ENCODE measurements around the gene AKT2. TPM values are rescaled to one million over a fixed set of nuclear protein-coding genes. Genes with fewer than 3 reads are reported as not detected.

Gene AKT2
- total RNA-seq, 1 experiment from 2014 or later, result 2,376 TPM

DNA sequence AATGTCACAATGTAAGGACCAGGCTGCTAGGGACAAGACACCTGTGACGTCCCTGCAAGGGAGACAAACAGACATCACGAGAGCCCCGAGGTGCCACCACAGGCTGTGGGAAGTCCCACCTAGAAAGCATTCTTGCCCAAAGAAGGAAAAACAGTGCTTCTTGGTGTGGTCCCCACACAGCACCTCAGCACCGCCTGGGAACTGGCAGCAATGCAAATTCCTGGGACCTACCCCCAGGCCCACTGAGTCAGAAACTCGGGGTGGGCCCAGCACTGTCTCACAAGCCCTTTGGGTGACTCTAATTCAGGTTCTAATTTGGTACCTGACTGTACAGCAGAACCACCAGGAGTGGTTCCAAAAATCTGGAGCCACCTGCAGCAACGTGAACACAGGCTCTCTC lies 44.8 kb downstream of the AKT2 start:
- H3K4me3 ChIP-seq (ENCODE audit: low read depth in 2 of 2, low read length in 2 of 2), result no peak overlapping the region
- no peaks in the 10 kb centered on the region for H3K27me3 ChIP-seq (ENCODE audit: control insufficient read depth, insufficient read depth, low read length)
- no peaks in the 10 kb centered on the region for H3K9me3 ChIP-seq (ENCODE audit: control insufficient read depth, insufficient read depth, low read depth, low read length)
- ATAC-seq, result no peak
- H3K27ac ChIP-seq (ENCODE audit: low read length), result no peak overlapping the region
- POLR2A ChIA-PET, result interaction anchor here (0.6 to 1.5 kb wide), 6 partner anchors 10 to 334 kb away, joined by 3 to 7 read pairs (median 5); no protein-coding TSS in a partner anchor
- in situ Hi-C loops (cut with HindIII; ENCODE audit: low pct_unique_long_range_greater_than_20kb, low sequenced_read_pairs) (no loop called here), intact Hi-C loops (cut with micrococcal nuclease; ENCODE audit: unreplicated experiment) (no loop called here)
- H3K4me1 ChIP-seq (ENCODE audit: control insufficient read depth, insufficient read depth, low read length), result no peaks in the 10 kb centered on the region
- no TSS peak for BruUV-seq (replicated peaks)
- peaks cover 65% of the 10 kb centered on the region for H3K36me3 ChIP-seq (ENCODE audit: control insufficient read depth, insufficient read depth, low read length)
- no peak for DNase-seq (ENCODE audit: low read depth, low spot score)
- TF ChIP-seq SIN3A (IDR thresholded peaks at IDR 0.05; ENCODE audit: borderline replicate concordance, insufficient read depth, low read depth, low read length), result no peak
- TF ChIP-seq POLR2AphosphoS5 (IDR thresholded peaks at IDR 0.05; ENCODE audit: low read depth, low read length), result no peak
- TF ChIP-seq TCF7L2 (IDR thresholded peaks at IDR 0.05; ENCODE audit: low read depth, low read length), result no peak
- TF ChIP-seq, protein P1, sequence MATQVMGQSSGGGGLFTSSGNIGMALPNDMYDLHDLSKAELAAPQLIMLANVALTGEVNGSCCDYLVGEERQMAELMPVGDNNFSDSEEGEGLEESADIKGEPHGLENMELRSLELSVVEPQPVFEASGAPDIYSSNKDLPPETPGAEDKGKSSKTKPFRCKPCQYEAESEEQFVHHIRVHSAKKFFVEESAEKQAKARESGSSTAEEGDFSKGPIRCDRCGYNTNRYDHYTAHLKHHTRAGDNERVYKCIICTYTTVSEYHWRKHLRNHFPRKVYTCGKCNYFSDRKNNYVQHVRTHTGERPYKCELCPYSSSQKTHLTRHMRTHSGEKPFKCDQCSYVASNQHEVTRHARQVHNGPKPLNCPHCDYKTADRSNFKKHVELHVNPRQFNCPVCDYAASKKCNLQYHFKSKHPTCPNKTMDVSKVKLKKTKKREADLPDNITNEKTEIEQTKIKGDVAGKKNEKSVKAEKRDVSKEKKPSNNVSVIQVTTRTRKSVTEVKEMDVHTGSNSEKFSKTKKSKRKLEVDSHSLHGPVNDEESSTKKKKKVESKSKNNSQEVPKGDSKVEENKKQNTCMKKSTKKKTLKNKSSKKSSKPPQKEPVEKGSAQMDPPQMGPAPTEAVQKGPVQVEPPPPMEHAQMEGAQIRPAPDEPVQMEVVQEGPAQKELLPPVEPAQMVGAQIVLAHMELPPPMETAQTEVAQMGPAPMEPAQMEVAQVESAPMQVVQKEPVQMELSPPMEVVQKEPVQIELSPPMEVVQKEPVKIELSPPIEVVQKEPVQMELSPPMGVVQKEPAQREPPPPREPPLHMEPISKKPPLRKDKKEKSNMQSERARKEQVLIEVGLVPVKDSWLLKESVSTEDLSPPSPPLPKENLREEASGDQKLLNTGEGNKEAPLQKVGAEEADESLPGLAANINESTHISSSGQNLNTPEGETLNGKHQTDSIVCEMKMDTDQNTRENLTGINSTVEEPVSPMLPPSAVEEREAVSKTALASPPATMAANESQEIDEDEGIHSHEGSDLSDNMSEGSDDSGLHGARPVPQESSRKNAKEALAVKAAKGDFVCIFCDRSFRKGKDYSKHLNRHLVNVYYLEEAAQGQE (IDR thresholded peaks at IDR 0.05; ENCODE audit: insufficient read depth in 1 of 2, low read depth in 2 of 2, low read length in 1 of 2), result no peak
- TF ChIP-seq, protein P2, sequence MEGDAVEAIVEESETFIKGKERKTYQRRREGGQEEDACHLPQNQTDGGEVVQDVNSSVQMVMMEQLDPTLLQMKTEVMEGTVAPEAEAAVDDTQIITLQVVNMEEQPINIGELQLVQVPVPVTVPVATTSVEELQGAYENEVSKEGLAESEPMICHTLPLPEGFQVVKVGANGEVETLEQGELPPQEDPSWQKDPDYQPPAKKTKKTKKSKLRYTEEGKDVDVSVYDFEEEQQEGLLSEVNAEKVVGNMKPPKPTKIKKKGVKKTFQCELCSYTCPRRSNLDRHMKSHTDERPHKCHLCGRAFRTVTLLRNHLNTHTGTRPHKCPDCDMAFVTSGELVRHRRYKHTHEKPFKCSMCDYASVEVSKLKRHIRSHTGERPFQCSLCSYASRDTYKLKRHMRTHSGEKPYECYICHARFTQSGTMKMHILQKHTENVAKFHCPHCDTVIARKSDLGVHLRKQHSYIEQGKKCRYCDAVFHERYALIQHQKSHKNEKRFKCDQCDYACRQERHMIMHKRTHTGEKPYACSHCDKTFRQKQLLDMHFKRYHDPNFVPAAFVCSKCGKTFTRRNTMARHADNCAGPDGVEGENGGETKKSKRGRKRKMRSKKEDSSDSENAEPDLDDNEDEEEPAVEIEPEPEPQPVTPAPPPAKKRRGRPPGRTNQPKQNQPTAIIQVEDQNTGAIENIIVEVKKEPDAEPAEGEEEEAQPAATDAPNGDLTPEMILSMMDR (IDR thresholded peaks at IDR 0.05), result no peak
- CTCF ChIA-PET, result interaction anchor here (0.5 to 3.0 kb wide), 5 partner anchors 65 to 1122 kb away, joined by 3 to 12 read pairs (median 3); no protein-coding TSS in a partner anchor

DNA sequence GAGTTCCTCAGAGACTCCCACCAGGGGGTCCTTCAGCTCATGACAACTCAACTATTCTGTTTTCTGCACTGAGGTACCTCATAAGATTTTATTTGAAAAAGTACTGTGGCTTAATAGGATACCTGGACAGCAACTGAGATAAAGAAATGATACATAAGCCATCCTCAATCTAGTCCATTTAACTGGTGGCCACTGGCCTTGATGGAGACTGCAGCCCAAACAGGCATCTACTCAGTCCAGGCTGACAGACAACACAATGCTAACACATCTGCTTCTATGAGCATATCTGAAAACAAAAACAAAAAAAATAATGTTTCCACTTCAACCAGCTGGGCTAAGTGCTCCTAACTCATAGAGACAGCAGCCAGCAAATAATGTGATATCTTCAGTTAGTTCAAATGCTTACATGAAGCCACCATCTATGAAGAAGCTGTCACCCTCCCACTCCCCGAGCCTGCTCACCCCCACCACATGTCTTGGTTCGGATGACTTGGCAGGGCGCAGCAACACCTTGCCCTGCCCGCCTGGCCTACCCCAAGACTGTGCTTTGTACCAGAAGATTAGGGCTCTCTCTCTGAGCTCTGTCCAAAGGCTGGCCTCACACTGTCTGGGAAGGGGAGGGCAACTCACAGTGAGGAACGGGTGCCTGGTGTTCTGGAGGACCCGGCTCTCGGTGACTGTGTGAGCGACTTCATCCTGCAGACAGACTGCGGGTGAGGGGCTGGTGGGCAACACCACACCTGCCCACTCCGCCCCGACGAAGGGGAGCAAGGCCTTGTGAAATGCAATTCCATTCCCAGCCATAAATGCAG lies 45.5 kb downstream of the AKT2 start:
- POLR2A ChIA-PET, result interaction anchor here (0.5 to 1.5 kb wide), 4 partner anchors 11 to 333 kb away, joined by 3 to 7 read pairs (median 6); no protein-coding TSS in a partner anchor
- intact Hi-C loops (cut with micrococcal nuclease; ENCODE audit: unreplicated experiment), result no loop called here

More for the DNA sequence above, 45.5 kb downstream of the AKT2 start:
- CTCF ChIA-PET, result interaction anchor here (0.5 to 3.0 kb wide), 4 partner anchors 22 to 447 kb away, joined by 3 to 12 read pairs (median 7); partner anchors contain the start of gene TTC9B
- in situ Hi-C loops (cut with HindIII; ENCODE audit: low pct_unique_long_range_greater_than_20kb, low sequenced_read_pairs), result no loop called here
- no peak for ATAC-seq
- no peaks in the 10 kb centered on the region for H3K4me1 ChIP-seq (ENCODE audit: control insufficient read depth, insufficient read depth, low read length)
- H3K9me3 ChIP-seq (ENCODE audit: control insufficient read depth, insufficient read depth, low read depth, low read length), result no peaks in the 10 kb centered on the region
- no peak for DNase-seq (ENCODE audit: low read depth, low spot score)
- no peaks in the 10 kb centered on the region for H3K27me3 ChIP-seq (ENCODE audit: control insufficient read depth, insufficient read depth, low read length)
- no peak overlapping the region for H3K27ac ChIP-seq (ENCODE audit: low read length)
- no peak overlapping the region for H3K4me3 ChIP-seq (ENCODE audit: low read depth in 2 of 2, low read length in 2 of 2)
- H3K36me3 ChIP-seq (ENCODE audit: control insufficient read depth, insufficient read depth, low read length), result peaks cover 73% of the 10 kb centered on the region
- TF ChIP-seq, protein P1 (IDR thresholded peaks at IDR 0.05; ENCODE audit: insufficient read depth in 1 of 2, low read depth in 2 of 2, low read length in 1 of 2), result no peak
- no peak for TF ChIP-seq POLR2AphosphoS5 (IDR thresholded peaks at IDR 0.05; ENCODE audit: low read depth, low read length)
- TF ChIP-seq SIN3A (IDR thresholded peaks at IDR 0.05; ENCODE audit: borderline replicate concordance, insufficient read depth, low read depth, low read length), result no peak
- TF ChIP-seq, protein P2 (IDR thresholded peaks at IDR 0.05), result no peak
- no peak for TF ChIP-seq TCF7L2 (IDR thresholded peaks at IDR 0.05; ENCODE audit: low read depth, low read length)
- BruUV-seq (replicated peaks), result no TSS peak

Measured in Panc1 (cell line).